SK-N-DZ (cell line): ENCODE measurements around the gene HDAC4.
"Not testable (repeated sequence)": the region's sequence is repeated elsewhere in the genome, so short reads cannot be mapped to it uniquely, and the experiment has no call there.

ENCODE experiments used
- DNase-seq: peaks from one replicate; pipeline ENCODE4 v3.0.0-alpha.2; 2015; ENCODE audit warnings: low spot score

HDAC4 gene

GRCh38 chr2:239069362-239070333 lies 331.2 kb downstream of the HDAC4 start:
- DNase-seq, result not testable (repeated sequence)

GRCh38 chr2:239068411-239068810 lies 332.4 kb downstream of the HDAC4 start:
- DNase-seq, result no peak

- DNase-seq, result no peak
These were observed 333.5 kb downstream of the HDAC4 start for GRCh38 chr2:239067196-239067865.

GRCh38 chr2:239066597-239066996 lies 334.2 kb downstream of the HDAC4 start:
- DNase-seq, result no peak

GRCh38 chr2:239065962-239066361 lies 334.9 kb downstream of the HDAC4 start:
- DNase-seq, result no peak

GRCh38 chr2:239065537-239065936 lies 335.3 kb downstream of the HDAC4 start:
- DNase-seq, result no peak

GRCh38 chr2:239064891-239065290 lies 335.9 kb downstream of the HDAC4 start:
- no peak for DNase-seq

GRCh38 chr2:239064253-239064652 lies 336.6 kb downstream of the HDAC4 start:
- DNase-seq, result no peak

- no peak for DNase-seq
These were observed 338.1 kb downstream of the HDAC4 start for GRCh38 chr2:239062743-239063142.

- DNase-seq, result no peak
These were observed 338.8 kb downstream of the HDAC4 start for GRCh38 chr2:239061824-239062570.

GRCh38 chr2:239061121-239061666 lies 339.6 kb downstream of the HDAC4 start:
- no peak for DNase-seq

- no peak for DNase-seq
These were observed 340.1 kb downstream of the HDAC4 start for GRCh38 chr2:239060676-239061075.

GRCh38 chr2:239059854-239060253 lies 341.0 kb downstream of the HDAC4 start:
- no peak for DNase-seq

- no peak for DNase-seq
These were observed 342.1 kb downstream of the HDAC4 start for GRCh38 chr2:239058766-239059165.

GRCh38 chr2:239057533-239057932 lies 343.3 kb downstream of the HDAC4 start:
- DNase-seq, result no peak

GRCh38 chr2:239056611-239057010 lies 344.2 kb downstream of the HDAC4 start:
- no peak for DNase-seq

- no peak for DNase-seq
These were observed 344.9 kb downstream of the HDAC4 start for GRCh38 chr2:239055756-239056493.

GRCh38 chr2:239054921-239055320 lies 345.9 kb downstream of the HDAC4 start:
- no peak for DNase-seq

GRCh38 chr2:239053801-239054503 lies 346.9 kb downstream of the HDAC4 start:
- no peak for DNase-seq
